SU-DHL-6 (cell line): ENCODE results near the gene PTPRA.

Experiments
- H2AFZ ChIP-seq: fragments of 200-600 bp; sonication (generic); 2 replicates; pipeline ENCODE4 v1.6.1; 2014; ENCODE audit warnings: low read depth, mild to moderate bottlenecking, moderate library complexity, mixed read lengths, antibody characterized with exemption, low read length; ENCODE audit not compliant: severe bottlenecking
- H3F3A ChIP-seq: fragments of 200-600 bp; shearing (Covaris generic); 2 replicates; pipeline ENCODE4 v1.6.0; 2016; ENCODE audit warnings: antibody characterized with exemption, mild to moderate bottlenecking; ENCODE audit not compliant: insufficient read depth
- H3K27ac ChIP-seq: fragments of 200-600 bp; sonication (generic); 2 replicates; pipeline ENCODE4 v1.5.1; 2016; ENCODE audit warnings: low read depth, mild to moderate bottlenecking, low read length, moderate library complexity, mixed read lengths
- H3K27me3 ChIP-seq: fragments of 200-600 bp; sonication (generic), shearing (Covaris generic); 2 replicates; pipeline ENCODE4 v1.6.0; 2014; ENCODE audit warnings: mild to moderate bottlenecking, low read length
- H3K36me3 ChIP-seq: fragments of 200-600 bp; sonication (generic); 2 replicates; pipeline ENCODE4 v1.6.1; 2014; ENCODE audit warnings: mild to moderate bottlenecking, low read length, mixed read lengths
- H3K4me2 ChIP-seq: fragments of 300-600, 200-600 bp; shearing (Covaris generic), sonication (generic); 2 replicates; pipeline ENCODE4 v1.6.0; 2014; ENCODE audit warnings: low read length, low read depth, mild to moderate bottlenecking; ENCODE audit not compliant: poor library complexity, severe bottlenecking
- H3K4me3 ChIP-seq: fragments of 200-600 bp; sonication (generic); 2 replicates; pipeline ENCODE4 v1.5.1; 2014; ENCODE audit warnings: antibody characterized with exemption, low read length, mild to moderate bottlenecking, mixed read lengths; ENCODE audit not compliant: insufficient read depth, poor library complexity, severe bottlenecking
- H3K79me2 ChIP-seq: fragments of 200-600 bp; sonication (generic); 2 replicates; pipeline ENCODE4 v1.6.1; 2014; ENCODE audit warnings: mild to moderate bottlenecking, low read length, moderate library complexity; ENCODE audit not compliant: insufficient read depth
- H3K9ac ChIP-seq: fragments of 200-600 bp; sonication (generic); 2 replicates; pipeline ENCODE4 v1.7.0; 2014; ENCODE audit warnings: mild to moderate bottlenecking, low read length
- H3K9me2 ChIP-seq: fragments of 200-600 bp; sonication (generic); replicated peaks from 2 replicates; pipeline ENCODE4 v1.6.1; 2014; ENCODE audit warnings: low read length; ENCODE audit not compliant: insufficient read depth
- H3K9me3 ChIP-seq: fragments of 200-600 bp; sonication (generic); 2 replicates; pipeline ENCODE4 v1.6.1; 2014; ENCODE audit warnings: low read length, mixed read lengths; ENCODE audit not compliant: insufficient read depth
- H4K20me1 ChIP-seq: fragments of 200-600 bp; sonication (generic); 2 replicates; pipeline ENCODE4 v1.6.1; 2014; ENCODE audit warnings: low read depth, mild to moderate bottlenecking, antibody characterized with exemption, low read length, moderate library complexity, mixed read lengths
- CTCF ChIP-seq: fragments of 200-600 bp; sonication (generic); IDR thresholded peaks from one replicate; pipeline ENCODE4 v1.5.1; 2017; ENCODE audit warnings: antibody characterized with exemption, mild to moderate bottlenecking, low read length, moderate library complexity; ENCODE audit not compliant: insufficient read depth, poor library complexity, severe bottlenecking
- EZH2phosphoT487 ChIP-seq: fragments of 200-600 bp; sonication (generic), shearing (Covaris generic); conservative IDR thresholded peaks from 2 replicates; pipeline ENCODE4 v1.6.1; 2018; ENCODE audit warnings: mild to moderate bottlenecking, antibody characterized with exemption, low read length, moderate library complexity, mixed read lengths

Gene PTPRA

DNA sequence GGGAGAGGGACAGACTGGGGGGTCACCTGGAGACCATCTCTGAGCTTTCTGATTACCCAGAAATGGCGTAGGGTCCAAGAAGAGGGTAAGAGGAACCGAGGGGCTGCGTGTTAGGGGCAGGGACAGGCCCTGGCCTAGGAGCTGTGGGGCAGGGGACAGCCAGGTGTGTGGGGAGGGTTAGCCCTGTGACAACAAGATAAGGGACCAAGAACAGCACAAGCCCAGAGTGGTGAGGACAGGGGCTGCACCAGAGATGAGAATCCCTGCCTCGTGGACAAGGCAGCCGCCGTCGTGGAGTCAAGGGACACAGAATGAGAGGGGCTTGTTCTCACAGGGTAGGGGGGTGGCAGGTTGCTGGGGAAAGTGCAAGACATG is 211.7 kb downstream of the PTPRA start:
- Histone ChIP-seq H3K36me3 (no peaks in the 10 kb centered on the region), H3K79me2 (no peaks in the 10 kb centered on the region), H3K9me2 (no peaks in the 10 kb centered on the region), H3K27me3 (no peaks in the 10 kb centered on the region), H3K9me3 (no peaks in the 10 kb centered on the region), H3K4me2 (no peak overlapping the region), H3F3A (no peaks in the 10 kb centered on the region), H2AFZ (no peak overlapping the region), H4K20me1 (no peaks in the 10 kb centered on the region), H3K27ac (no peak overlapping the region), H3K9ac (no peak overlapping the region), H3K4me3 (no peak overlapping the region)
- TF ChIP-seq CTCF (no peak), EZH2phosphoT487 (no peak)

DNA sequence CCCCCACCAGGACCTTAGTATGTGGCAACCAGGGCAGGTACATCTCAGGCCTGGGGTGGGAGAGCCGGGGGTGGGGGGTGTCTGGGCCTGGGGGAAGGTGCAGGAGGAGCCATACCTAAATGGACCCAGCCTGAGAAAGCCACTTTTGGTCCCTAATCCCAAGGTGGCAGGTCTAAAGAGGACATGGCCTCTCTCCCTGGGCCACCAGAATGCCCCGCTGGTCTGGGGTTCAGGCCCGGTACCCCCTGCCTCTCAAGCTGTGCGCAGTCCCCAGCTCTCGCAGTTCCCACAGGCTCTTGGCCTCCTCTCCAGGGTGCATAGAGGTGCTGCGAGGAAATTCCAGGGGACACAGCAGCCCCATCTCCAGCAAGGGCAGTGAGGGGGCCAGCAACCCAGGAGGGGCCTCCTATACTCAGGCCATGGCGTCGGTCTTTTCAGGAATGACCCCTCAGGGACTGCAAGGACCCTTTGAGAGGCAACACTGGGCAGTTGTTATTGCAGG is 212.3 kb downstream of the PTPRA start:
- H3K4me2 ChIP-seq, result no peak overlapping the region
- H3K36me3 ChIP-seq, result no peaks in the 10 kb centered on the region
- no peaks in the 10 kb centered on the region for H3K9me2 ChIP-seq
- no peak overlapping the region for H3K4me3 ChIP-seq
- no peaks in the 10 kb centered on the region for H3K27me3 ChIP-seq
- H3K9ac ChIP-seq, result no peak overlapping the region
- no peak for TF ChIP-seq CTCF
- TF ChIP-seq EZH2phosphoT487, result no peak
- no peak overlapping the region for H2AFZ ChIP-seq
- no peaks in the 10 kb centered on the region for H3F3A ChIP-seq
- no peak overlapping the region for H3K27ac ChIP-seq
- no peaks in the 10 kb centered on the region for H3K79me2 ChIP-seq
- H3K9me3 ChIP-seq, result no peaks in the 10 kb centered on the region
- H4K20me1 ChIP-seq, result no peaks in the 10 kb centered on the region

- Histone ChIP-seq H3K9me2 (no peaks in the 10 kb centered on the region), H3K9ac (no peak overlapping the region), H3K79me2 (no peaks in the 10 kb centered on the region), H3K36me3 (no peaks in the 10 kb centered on the region), H2AFZ (no peak overlapping the region), H3K27me3 (no peaks in the 10 kb centered on the region), H3F3A (no peaks in the 10 kb centered on the region), H3K27ac (no peak overlapping the region), H4K20me1 (no peaks in the 10 kb centered on the region), H3K4me3 (no peak overlapping the region), H3K9me3 (no peaks in the 10 kb centered on the region), H3K4me2 (no peak overlapping the region)
- TF ChIP-seq CTCF, result no peak
- no peak for TF ChIP-seq EZH2phosphoT487
These were observed 214.8 kb downstream of the PTPRA start for GRCh38 chr20:3088031-3088430.
